K562 (cell line): ENCODE measurements around the gene SOAT2. TPM values are rescaled to one million over a fixed set of nuclear protein-coding genes. Genes with fewer than 3 reads are reported as not detected.

Source experiments
- ARHGAP35 ChIP-seq: fragments of 450-650 bp; IDR thresholded peaks from 2 replicates; pipeline ENCODE4 v1.6.1; 2018; ENCODE audit not compliant: partially characterized antibody
- ARID2 ChIP-seq: fragments of 450-650 bp; IDR thresholded peaks from 2 replicates; pipeline ENCODE4 v1.6.1; 2017; ENCODE audit warnings: antibody characterized with exemption, mild to moderate bottlenecking
- CREB3 ChIP-seq: fragments of 450-650 bp; conservative IDR thresholded peaks from 2 replicates; pipeline ENCODE4 v1.6.1; 2016; ENCODE audit warnings: missing genetic modification characterization, low read depth, mild to moderate bottlenecking, missing compliant biosample characterization, moderate library complexity
- CTBP1 ChIP-seq: fragments of 450-650 bp; IDR thresholded peaks from 2 replicates; pipeline ENCODE4 v1.6.1; 2016; ENCODE audit warnings: borderline replicate concordance
- DPF2 ChIP-seq: fragments of 450-650 bp; IDR thresholded peaks from 2 replicates; pipeline ENCODE4 v1.6.1; 2016
- EHMT2 ChIP-seq: fragments of 450-650 bp; IDR thresholded peaks from 2 replicates; pipeline ENCODE4 v1.6.1; 2018; ENCODE audit warnings: antibody characterized with exemption
- ETS2 ChIP-seq: IDR thresholded peaks from 2 replicates; pipeline ENCODE4 v1.6.1; 2016; ENCODE audit warnings: borderline replicate concordance, missing genetic modification characterization, mild to moderate bottlenecking, moderate library complexity, missing compliant biosample characterization; ENCODE audit not compliant: poor library complexity, severe bottlenecking
- GTF2F1 ChIP-seq: IDR thresholded peaks from 2 replicates; pipeline ENCODE4 v1.6.1; 2011; ENCODE audit warnings: low read depth, low read length, improper control_type of control experiment
- HDAC6 ChIP-seq: IDR thresholded peaks from 2 replicates; pipeline ENCODE4 v1.6.1; 2012; ENCODE audit warnings: low read depth, mild to moderate bottlenecking, control low read depth, inconsistent platforms, low read length, moderate library complexity
- HDGF ChIP-seq: fragments of 450-650 bp; IDR thresholded peaks from 2 replicates; pipeline ENCODE4 v1.6.1; 2016
- KAT8 ChIP-seq: fragments of 450-650 bp; IDR thresholded peaks from 2 replicates; pipeline ENCODE4 v1.6.1; 2016; ENCODE audit warnings: low read depth, mild to moderate bottlenecking
- MYNN ChIP-seq, 2 experiments: sonication (generic); formaldehyde crosslinking in 1 of 2; IDR thresholded peaks; 2 replicates each; pipeline versions ENCODE4 v1.5.0 to v1.6.1; 2016 to 2020; ENCODE audit warnings: antibody characterized with exemption in 1 of 2, missing genetic modification reagents in 1 of 2
- PHB ChIP-seq: fragments of 250-450 bp; sonication (Bioruptor Pico); IDR thresholded peaks from 2 replicates; pipeline ENCODE4 v1.5.0; 2021
- POLR2A ChIP-seq: fragments of 450-650 bp; conservative IDR thresholded peaks from 2 replicates; pipeline ENCODE4 v1.6.1; 2016
- POLR2AphosphoS5 ChIP-seq: IDR thresholded peaks from 2 replicates; pipeline ENCODE4 v1.6.1; 2011; ENCODE audit warnings: mild to moderate bottlenecking, low read depth, low read length, moderate library complexity; ENCODE audit not compliant: control insufficient read depth, insufficient read depth
- POLR2G ChIP-seq: fragments of 200-400 bp; formaldehyde crosslinking; IDR thresholded peaks from 2 replicates; pipeline ENCODE4 v1.6.1; 2017; ENCODE audit warnings: low read depth, mild to moderate bottlenecking, antibody characterized with exemption, low read length, moderate library complexity
- SETDB1 ChIP-seq: IDR thresholded peaks from one replicate; pipeline ENCODE4 v1.6.1; 2012; ENCODE audit warnings: low read length, control low read depth, inconsistent platforms
- SMAD3 ChIP-seq: fragments of 450-650 bp; formaldehyde crosslinking; conservative IDR thresholded peaks from 2 replicates; pipeline ENCODE4 v1.4.0; 2020; ENCODE audit warnings: mild to moderate bottlenecking
- ZNF175 ChIP-seq: fragments of 200-800 bp; sonication (Bioruptor generic); IDR thresholded peaks from 2 replicates; pipeline ENCODE4 v1.6.1; 2016; ENCODE audit warnings: low read depth, mild to moderate bottlenecking, missing genetic modification characterization, missing compliant biosample characterization
- ZNF436 ChIP-seq: fragments of 250-450, 450-650 bp; sonication (Bioruptor Pico); formaldehyde crosslinking; IDR thresholded peaks from 2 replicates; pipeline ENCODE4 v1.7.0; 2020; ENCODE audit warnings: mild to moderate bottlenecking
- ZNF707 ChIP-seq: fragments of 250-450 bp; sonication (Bioruptor Pico); conservative IDR thresholded peaks from 2 replicates; pipeline ENCODE4 v1.8.0; 2022; ENCODE audit warnings: inconsistent platforms, mild to moderate bottlenecking, moderate library complexity
- ZNF75A ChIP-seq: fragments of 450-650 bp; formaldehyde crosslinking; IDR thresholded peaks from 2 replicates; pipeline ENCODE4 v1.4.0; 2020; ENCODE audit warnings: mild to moderate bottlenecking
- ZNF76 ChIP-seq: fragments of 250-450 bp; sonication (Bioruptor Pico); IDR thresholded peaks from 2 replicates; pipeline ENCODE4 v1.4.0; 2020; ENCODE audit warnings: mild to moderate bottlenecking, moderate library complexity, borderline replicate concordance
- polyA plus RNA-seq, 8 experiments: library from polyadenylated mRNA; depleted of rRNA in 4 of 8; stranded (reverse) in 5 of 8; unstranded in 3 of 8; fragments of >200 nt; fragmentation: Nextera tagmentation in 2 of 8; fragmentation: Illumina TruSeq in 1 of 8; extraction: Ambion mirVana in 2 of 8; extraction: Trizol in 1 of 8; gene quantifications; 2 replicates each; pipeline versions ENCODE4 v1.2.1 to v1.2.3, GENCODE V29; 2011 to 2014; ENCODE audit warnings: inconsistent platforms in 1 of 8, missing spikeins in 1 of 8
- total RNA-seq, 7 experiments: library from RNA; depleted of rRNA in 6 of 7; stranded (reverse); fragments of >200 nt in 6 of 7; fragmentation: Illumina TruSeq in 2 of 7; extraction: Trizol in 2 of 7; gene quantifications; 2 replicates each; pipeline versions ENCODE4 v1.2.1 to v1.2.3, GENCODE V29; 2011 to 2021; ENCODE audit warnings: low replicate concordance in 1 of 7
- TF ChIP-seq, protein P1 (sequence below): fragments of 200-800 bp; sonication (Bioruptor generic); IDR thresholded peaks from 2 replicates; pipeline ENCODE4 v1.6.1; 2017; ENCODE audit warnings: missing genetic modification characterization, missing compliant biosample characterization
- TF ChIP-seq, protein P2 (sequence below): fragments of 450-650 bp; IDR thresholded peaks from 2 replicates; pipeline ENCODE4 v1.6.1; 2017; ENCODE audit warnings: antibody characterized with exemption

Gene SOAT2
- total and polyA plus RNA-seq, 9 of the 15 experiments (the other 6 are each of a cell fraction or from before 2014, with no cell fraction given): 0.04 TPM; not detected in 8

- no peak for TF ChIP-seq ZNF436 (CRISPR knock-in tag)
- no peak for TF ChIP-seq ZNF175 (CRISPR knock-in tag)
- 0 out of 2 replicates have a peak, but pooled peaks have one; percentile 28 for TF ChIP-seq DPF2
- no peak for TF ChIP-seq ARHGAP35
- no peak for TF ChIP-seq ZNF707 (CRISPR knock-in tag)
- TF ChIP-seq, protein P1, sequence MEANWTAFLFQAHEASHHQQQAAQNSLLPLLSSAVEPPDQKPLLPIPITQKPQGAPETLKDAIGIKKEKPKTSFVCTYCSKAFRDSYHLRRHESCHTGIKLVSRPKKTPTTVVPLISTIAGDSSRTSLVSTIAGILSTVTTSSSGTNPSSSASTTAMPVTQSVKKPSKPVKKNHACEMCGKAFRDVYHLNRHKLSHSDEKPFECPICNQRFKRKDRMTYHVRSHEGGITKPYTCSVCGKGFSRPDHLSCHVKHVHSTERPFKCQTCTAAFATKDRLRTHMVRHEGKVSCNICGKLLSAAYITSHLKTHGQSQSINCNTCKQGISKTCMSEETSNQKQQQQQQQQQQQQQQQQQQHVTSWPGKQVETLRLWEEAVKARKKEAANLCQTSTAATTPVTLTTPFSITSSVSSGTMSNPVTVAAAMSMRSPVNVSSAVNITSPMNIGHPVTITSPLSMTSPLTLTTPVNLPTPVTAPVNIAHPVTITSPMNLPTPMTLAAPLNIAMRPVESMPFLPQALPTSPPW (CRISPR knock-in tag): peak; percentile 41
- no peak for TF ChIP-seq CREB3 (tag)
- no peak for TF ChIP-seq PHB (CRISPR knock-in tag)
- no peak for TF ChIP-seq POLR2A
- TF ChIP-seq CTBP1: peak; percentile 38; the same call in 1 of the 2 replicates
- TF ChIP-seq ZNF76 (CRISPR knock-in tag): no peak
- TF ChIP-seq EHMT2: no peak
- no peak for TF ChIP-seq ZNF75A (CRISPR knock-in tag)
- peak; percentile 94; the same call in 1 of the 2 replicates for TF ChIP-seq HDGF
- TF ChIP-seq ETS2 (tag): no peak
- TF ChIP-seq MYNN (IDR thresholded peaks at IDR 0.05): no peak
- no peak for TF ChIP-seq MYNN (CRISPR knock-in tag; IDR thresholded peaks at IDR 0.05)
- TF ChIP-seq HDAC6: no peak
- no peak for TF ChIP-seq KAT8
- no peak for TF ChIP-seq SETDB1
- peak; percentile 74 for TF ChIP-seq ARID2
- TF ChIP-seq POLR2AphosphoS5: no peak
- TF ChIP-seq POLR2G: no peak
- TF ChIP-seq SMAD3 (CRISPR knock-in tag): no peak
- TF ChIP-seq, protein P2, sequence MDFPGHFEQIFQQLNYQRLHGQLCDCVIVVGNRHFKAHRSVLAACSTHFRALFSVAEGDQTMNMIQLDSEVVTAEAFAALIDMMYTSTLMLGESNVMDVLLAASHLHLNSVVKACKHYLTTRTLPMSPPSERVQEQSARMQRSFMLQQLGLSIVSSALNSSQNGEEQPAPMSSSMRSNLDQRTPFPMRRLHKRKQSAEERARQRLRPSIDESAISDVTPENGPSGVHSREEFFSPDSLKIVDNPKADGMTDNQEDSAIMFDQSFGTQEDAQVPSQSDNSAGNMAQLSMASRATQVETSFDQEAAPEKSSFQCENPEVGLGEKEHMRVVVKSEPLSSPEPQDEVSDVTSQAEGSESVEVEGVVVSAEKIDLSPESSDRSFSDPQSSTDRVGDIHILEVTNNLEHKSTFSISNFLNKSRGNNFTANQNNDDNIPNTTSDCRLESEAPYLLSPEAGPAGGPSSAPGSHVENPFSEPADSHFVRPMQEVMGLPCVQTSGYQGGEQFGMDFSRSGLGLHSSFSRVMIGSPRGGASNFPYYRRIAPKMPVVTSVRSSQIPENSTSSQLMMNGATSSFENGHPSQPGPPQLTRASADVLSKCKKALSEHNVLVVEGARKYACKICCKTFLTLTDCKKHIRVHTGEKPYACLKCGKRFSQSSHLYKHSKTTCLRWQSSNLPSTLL: 0 out of 2 replicates have a peak, but pooled peaks have one; percentile 18
- TF ChIP-seq GTF2F1: no peak
These were observed 37.0 kb upstream of the SOAT2 start (continued) for GRCh38 chr12:53065975-53066931.
